Retinal pigment epithelial cell (primary cell): Measurements from ENCODE around the gene IGFBP5.
A peak's percentile ranks its signal among the peaks of the same experiment; 100 is the strongest.

ENCODE experiments used
- DNase-seq: peaks from one replicate; pipeline ENCODE4 v3.0.0-alpha.2; 2010; ENCODE audit warnings: low read depth
- H3K4me3 ChIP-seq: 2 replicates; pipeline ENCODE4 v1.5.1; 2011; ENCODE audit warnings: mild to moderate bottlenecking, low read length, control low read depth, moderate library complexity
- CTCF ChIP-seq: conservative IDR thresholded peaks from 2 replicates; pipeline ENCODE4 v1.5.1; 2011; ENCODE audit warnings: low read depth, low read length, control low read depth, inconsistent platforms

IGFBP5 gene

DNA sequence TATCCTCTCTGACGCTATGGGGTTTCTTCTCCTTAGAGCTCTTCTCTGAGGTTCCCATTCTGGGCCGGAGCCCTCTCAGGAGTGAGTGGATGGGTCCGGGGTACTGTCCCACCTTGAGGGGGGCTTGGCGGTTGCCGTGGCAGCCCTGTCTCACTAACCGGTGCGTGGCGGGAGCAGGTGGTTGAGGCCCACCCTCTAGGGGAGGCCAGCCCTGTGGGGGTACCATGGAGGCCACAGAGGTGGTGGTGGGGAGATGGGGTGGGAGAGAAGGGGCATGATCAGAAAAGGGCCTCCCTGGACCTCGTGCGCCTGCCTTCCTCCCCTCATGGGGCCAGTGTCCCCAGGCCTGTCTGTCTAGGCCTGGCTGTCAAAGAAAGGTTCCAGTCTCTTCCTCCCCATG lies 22.3 kb downstream of the IGFBP5 start:
- no peak for DNase-seq
- no peak for TF ChIP-seq CTCF
- H3K4me3 ChIP-seq, result no peak overlapping the region

GRCh38 chr2:216672466-216672865 lies 22.9 kb downstream of the IGFBP5 start:
- no peak for TF ChIP-seq CTCF
- no peak overlapping the region for H3K4me3 ChIP-seq
- DNase-seq, result no peak

DNA sequence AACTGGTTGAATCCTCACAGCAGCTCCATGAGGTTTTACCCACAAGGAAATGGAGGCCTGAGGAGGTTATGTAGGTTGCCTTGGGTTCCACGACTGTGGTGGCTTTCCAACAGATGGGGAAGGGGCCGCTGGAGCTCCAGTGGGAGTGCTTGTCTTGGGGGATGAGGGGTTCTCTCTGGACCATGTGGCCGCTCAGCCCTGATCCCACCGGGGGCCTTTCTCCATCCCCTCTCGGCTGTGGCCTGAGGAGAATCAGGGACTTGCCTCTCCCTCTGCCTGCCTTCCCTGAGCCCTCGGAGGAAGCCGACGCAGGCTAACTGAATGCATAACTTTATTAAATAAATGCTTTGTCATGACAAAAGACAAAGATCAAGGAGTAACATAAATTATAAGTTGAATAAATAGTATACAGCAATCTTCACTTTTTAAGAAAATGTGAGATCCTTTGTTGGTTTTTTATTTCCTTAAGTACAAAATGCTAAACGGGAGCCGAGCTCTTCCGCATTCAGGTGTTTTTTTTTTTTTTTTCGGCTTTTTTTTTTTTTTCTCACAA lies 23.5 kb downstream of the IGFBP5 start:
- TF ChIP-seq CTCF, result no peak
- no peak for DNase-seq
- no peak overlapping the region for H3K4me3 ChIP-seq

GRCh38 chr2:216671081-216671411 lies 24.3 kb downstream of the IGFBP5 start:
- H3K4me3 ChIP-seq, result no peak overlapping the region
- no peak for DNase-seq
- TF ChIP-seq CTCF, result no peak

- DNase-seq, result no peak
- no peak for TF ChIP-seq CTCF
- H3K4me3 ChIP-seq, result no peak overlapping the region
Measured at GRCh38 chr2:216670266-216671080, 24.9 kb downstream of the IGFBP5 start.

DNA sequence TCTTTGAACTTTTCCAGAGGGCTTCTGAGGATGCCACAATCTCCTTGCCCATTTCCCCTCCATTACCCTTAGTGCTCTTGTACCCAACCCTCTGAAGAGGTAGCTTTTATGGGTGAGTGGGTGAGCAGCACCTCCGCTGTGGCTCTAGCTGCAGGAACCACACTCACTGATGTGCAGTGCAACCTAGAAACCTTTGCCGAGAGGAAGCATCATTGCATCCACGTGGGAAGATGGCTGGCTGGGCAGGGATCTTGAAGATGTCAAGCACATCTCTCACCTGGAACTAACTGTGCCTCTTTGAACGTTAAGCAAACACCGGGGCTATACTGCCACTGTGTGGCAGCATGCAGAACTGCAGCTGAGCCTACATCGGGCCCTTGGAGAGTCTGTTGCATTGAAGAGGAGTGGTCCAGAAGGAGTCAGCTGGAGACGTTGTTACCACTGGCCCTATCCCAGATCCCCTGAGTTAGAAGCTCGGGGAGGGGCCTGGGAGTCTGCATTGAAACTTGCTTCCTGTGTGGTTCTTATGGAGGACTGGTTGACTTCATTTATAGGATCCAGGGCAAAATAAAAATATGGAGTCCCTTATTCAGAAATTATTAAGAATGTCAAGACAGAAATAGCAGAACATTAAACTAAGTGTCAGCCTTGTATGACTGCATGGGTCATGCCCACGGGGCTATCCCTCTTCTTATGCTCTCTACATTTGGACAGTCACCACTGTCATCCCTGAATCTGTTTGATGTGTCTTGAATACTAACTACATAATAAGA lies 28.7 kb downstream of the IGFBP5 start:
- DNase-seq, result no peak
- peak; percentile 100 for TF ChIP-seq CTCF
- H3K4me3 ChIP-seq, result no peak overlapping the region

DNA sequence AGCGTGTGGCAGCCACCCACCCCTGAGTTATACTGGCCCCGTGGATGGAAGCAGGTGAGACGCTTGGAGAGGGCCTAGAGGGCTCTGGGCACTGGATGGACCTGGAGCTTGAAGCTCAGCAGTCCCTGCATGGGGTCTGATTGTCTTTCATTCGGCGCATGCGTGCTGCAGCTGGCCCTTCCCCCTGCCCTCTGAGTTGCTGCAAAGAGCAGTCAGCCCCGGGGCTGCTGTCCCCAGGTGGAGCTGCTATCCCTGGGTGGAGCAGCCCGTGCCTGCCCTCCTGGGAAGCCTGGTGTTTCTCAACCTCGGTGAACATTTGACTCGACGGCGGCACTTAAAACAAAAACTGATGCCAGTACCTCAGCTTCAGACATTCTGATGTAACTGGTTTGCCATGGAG lies 29.6 kb downstream of the IGFBP5 start:
- no peak overlapping the region for H3K4me3 ChIP-seq
- TF ChIP-seq CTCF, result no peak
- DNase-seq, result no peak
